GM21723 (cell line): ENCODE measurements around the gene KCNIP2.

ENCODE experiments used
- ATAC-seq: cut with Tn5 transposase; IDR thresholded peaks from one replicate; pipeline ENCODE4 v1.9.1; 2021; ENCODE audit warnings: mild to moderate bottlenecking, moderate library complexity; ENCODE audit not compliant: unreplicated experiment

KCNIP2 gene

DNA sequence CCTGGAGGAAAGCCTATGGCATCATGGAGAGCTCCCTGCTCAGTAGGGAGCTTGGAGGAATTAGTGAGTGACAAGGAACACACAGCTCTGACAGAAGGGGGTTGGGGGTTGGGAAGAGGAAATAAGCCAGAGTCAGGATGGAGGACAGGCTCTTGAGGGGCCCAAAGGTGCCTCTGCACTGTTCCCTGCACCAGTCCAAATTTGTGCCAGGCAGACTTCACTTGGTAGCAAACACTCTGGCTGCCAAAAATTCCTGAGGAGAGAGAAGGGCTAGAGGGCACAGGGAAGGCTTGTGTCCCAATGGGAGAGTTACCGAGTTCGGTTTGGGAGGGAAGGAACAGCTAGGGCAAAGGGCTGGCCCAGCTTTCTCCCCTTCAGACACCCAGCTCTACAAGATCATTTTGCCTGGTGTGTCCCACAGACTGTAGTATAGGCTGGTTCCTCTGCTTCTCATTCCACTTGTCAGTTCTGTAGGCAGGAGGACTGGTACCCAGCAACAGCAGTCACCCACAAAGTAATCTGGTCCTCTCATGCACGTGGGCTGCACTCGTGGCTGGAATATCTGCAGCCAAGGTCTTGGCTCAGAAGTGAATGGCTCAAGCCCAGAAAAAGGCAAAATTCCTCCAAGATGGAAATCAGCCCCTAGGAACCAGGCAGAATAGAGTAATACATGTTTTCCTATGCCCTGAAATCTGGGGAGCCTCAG lies 8.0 kb upstream of the KCNIP2 start:
- no peak for ATAC-seq

- no peak for ATAC-seq
These were observed 7.1 kb upstream of the KCNIP2 start for GRCh38 chr10:101850749-101851148.

DNA sequence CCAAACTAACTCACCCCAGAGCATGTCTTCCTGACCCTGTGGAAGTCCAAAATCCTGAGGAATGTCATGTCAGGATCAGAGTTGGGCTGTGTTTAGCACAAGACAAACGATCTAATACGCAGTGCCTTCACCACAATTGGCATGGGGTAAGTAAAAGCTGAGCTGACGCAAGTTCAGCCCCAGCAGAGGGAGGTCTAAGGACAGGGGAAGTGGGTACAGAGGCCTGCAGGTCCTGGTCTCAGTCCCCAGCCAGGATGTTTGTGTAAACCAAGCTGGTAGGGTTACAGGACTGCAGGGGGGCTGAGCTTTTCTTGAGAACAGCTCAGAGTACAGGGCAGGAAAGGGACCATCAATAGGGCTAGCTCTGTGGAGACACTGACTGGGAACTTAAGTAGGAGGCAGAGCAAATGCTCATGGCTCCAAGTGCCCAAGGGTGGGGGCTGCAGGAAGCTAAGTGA lies 5.3 kb upstream of the KCNIP2 start:
- ATAC-seq: no peak

DNA sequence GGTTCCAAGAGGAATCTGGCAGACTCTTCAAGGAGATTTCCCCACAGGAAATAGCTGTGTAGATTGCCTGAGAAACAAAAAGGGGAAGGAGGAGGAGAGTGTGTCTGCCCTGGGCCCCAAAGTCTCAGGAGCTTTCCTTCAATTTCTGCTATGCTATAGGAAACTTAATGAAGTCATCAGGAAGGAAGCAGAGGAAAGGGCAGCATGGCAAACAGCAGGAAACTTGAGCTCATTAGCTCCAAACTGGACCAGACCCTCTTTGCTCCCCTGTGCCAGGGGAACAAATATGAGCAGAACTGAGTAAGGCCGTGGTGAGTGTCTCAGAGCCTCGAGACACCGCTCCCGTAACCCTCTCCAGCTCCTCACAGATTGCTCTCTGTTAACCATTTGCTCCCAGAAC lies 4.8 kb upstream of the KCNIP2 start:
- no peak for ATAC-seq

DNA sequence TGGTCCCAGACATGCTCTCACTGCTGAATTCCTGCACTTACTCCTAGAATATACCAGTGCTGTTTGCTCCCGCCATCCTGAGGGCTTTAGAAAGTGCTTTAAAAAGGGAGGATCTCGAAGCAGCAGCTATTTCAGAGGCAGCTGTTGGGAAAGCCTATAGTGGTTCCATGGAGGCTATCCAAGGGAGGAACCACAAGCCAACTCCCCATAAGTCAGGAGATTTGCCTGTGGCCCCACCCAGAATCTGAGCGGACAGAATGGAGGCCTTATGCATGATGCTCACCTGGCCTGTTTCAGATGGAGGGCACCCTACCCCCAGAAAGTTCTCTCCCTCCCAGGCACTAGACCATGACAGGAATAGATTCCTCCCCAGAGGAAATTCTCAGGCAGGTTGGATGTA lies 2.3 kb upstream of the KCNIP2 start:
- ATAC-seq: no peak

- no peak for ATAC-seq
These were observed 1.8 kb downstream of the KCNIP2 start for GRCh38 chr10:101841826-101842225.

DNA sequence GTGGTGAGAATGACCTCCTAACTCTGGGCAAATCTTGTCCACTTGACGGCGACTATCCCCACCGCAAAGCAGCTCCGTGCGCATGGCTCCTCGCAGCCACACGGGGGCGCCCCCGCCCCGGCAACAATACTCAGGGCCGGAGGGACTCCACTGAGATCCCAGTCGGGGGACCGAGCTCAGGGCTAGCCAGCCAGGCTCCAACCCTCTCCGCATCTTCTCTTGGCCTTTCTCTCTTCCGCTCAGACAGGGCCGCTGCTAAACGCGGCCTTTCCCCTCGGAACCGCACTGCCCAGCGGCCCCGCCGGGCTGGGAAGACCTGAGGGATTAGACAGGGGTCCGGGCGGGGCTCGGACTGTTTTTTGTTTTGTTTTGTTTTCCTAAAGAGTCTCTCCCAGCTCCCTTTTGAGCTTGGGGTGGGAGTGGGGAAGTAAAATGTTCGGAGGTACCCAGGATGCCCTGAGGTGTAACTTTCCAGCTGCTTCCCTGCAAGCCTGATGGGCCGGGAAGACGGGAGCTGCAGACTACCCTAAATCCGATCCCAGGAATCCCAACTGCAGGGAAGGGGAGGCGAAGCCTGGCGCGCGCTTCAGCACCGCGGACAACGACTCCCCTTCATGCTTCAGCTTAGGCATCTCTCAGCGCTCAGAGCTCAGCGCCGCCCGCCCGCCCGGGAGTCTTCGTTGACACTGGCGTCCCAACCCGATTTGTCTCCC lies 2.7 kb downstream of the KCNIP2 start:
- ATAC-seq: peak; percentile 56

GRCh38 chr10:101840102-101840684 lies 3.4 kb downstream of the KCNIP2 start:
- no peak for ATAC-seq

GRCh38 chr10:101839416-101840063 lies 4.1 kb downstream of the KCNIP2 start:
- peak; percentile 42 for ATAC-seq

GRCh38 chr10:101839002-101839401 lies 4.6 kb downstream of the KCNIP2 start:
- no peak for ATAC-seq

DNA sequence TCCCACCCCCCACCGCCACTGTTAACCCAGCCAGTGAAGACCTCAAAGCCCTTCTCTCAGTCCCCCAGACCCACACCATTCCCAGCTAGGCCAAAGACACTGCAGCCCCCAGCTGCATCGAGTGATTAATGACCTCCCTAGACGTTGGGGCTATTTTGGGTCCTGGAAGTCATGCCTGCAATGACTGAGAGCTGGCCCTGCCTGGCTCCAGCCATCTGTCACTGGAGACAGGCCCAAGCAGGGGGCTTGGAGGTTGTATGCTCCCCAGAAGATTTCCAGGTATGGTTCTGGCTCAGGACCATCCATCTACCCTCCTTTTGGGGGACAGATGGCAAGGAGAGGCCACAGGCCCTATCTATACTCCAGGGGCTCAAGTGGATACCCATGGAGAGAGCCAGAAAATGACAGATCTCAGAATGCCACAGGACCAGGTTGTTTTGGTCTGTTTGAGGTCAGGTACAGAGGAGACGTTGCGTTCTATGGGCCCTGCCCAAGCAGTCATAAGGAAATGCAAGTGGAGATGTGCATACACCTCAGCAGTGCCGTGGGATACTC lies 5.1 kb downstream of the KCNIP2 start:
- no peak for ATAC-seq

DNA sequence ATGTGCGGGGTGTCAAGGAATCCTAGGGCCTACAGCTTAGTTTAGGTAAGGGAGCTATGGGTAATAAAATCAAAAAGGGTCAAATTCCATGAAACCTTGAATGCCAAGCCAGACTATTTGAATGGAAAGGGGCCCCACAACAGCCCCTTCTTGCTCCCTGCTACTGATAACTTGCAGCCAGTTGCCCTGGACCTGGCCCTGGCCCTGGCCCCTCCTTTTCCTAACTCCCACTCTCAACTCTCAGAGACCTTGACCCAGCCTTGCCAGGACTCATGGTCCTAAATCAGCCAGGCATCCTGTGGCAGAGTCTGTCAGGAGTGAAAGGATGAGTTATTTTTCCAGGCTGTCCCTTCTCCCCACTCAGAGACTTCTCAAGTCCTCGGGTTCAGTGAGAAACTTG lies 5.9 kb downstream of the KCNIP2 start:
- no peak for ATAC-seq

- no peak for ATAC-seq
These were observed 8.2 kb downstream of the KCNIP2 start for GRCh38 chr10:101835362-101835761.

- no peak for ATAC-seq
These were observed 9.3 kb downstream of the KCNIP2 start for GRCh38 chr10:101834341-101834740.

GRCh38 chr10:101833466-101833865 lies 10.1 kb downstream of the KCNIP2 start:
- ATAC-seq: no peak

GRCh38 chr10:101832325-101832771 lies 11.3 kb downstream of the KCNIP2 start:
- ATAC-seq: no peak

DNA sequence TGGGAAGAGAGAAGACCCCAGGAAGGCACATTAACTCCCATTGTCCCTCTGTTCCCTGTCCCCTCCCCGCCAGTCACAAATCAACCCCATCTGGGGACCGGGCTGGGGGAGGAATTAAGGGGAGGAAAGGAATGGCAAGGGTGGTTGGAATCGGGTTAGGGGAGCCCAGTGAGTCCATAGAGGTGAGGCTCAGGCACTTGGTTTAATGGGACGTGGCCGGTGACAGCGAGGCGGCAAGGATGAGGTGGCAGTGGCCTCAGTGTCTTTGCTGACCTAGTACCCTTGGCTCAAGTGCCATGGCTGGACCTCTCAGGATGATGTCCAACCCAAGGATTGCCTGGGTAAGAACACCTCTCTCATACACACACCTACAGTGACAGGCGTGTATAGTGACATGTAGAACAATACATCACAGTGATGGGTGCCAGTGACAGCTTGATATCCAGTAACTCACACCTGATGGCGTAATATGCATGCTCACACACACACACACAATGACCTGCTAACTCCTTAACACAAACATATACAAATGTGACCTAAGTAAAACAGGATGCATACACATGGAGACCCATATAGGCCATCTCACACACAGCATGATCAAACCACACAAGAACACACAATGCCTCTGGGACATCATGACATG lies 12.3 kb downstream of the KCNIP2 start:
- no peak for ATAC-seq

GRCh38 chr10:101830322-101831168 lies 13.1 kb downstream of the KCNIP2 start:
- ATAC-seq: peak; percentile 69

GRCh38 chr10:101829561-101830315 lies 13.9 kb downstream of the KCNIP2 start:
- peak; percentile 29 for ATAC-seq
